GM19025 (cell line): Measurements from ENCODE around the gene GPR27.

Experiments used
- ATAC-seq: cut with Tn5 transposase; IDR thresholded peaks from one replicate; pipeline ENCODE4 v1.9.1; 2021; ENCODE audit warnings: mild to moderate bottlenecking, low read depth, moderate library complexity; ENCODE audit not compliant: unreplicated experiment

GPR27 gene

DNA sequence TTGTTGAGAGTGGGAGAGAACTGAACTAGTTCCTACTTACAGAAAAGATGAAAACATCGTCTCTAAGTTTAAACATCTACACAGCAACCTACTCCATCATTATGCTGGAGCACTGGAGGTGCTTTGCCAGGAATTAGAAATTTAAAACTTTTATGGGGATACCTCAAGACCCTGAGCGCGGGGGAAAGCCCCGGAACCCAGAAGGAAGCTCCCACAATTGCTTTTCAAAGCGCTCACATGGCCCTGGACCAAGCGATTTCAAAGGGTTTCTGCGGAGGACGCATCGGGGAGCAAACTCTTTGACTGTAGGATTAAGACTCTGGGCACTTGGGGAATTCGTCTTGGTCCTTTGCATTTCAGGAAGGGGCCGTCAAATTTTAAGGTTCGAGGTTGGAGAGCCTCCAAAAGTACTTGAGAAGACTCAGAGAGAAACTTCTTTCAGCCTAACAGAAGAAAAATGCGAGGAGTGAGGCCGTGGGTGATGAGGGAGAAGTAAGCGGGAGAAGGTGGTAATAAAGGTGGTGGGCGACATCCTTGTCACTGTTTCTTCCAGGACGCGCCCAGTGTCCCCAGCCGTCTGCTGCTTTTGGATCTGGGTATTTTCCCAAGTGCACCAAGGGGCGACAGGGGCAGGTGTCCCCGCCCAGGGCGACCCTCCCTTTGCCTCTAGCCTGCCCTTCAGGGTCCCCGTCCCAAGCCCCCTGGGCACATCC, 30.7 kb downstream of the GPR27 start:
- no peak for ATAC-seq

GRCh38 chr3:71784914-71785531, 31.4 kb downstream of the GPR27 start, which contains the start of gene PROK2:
TSS of gene PROK2 (minus strand) at chr3:71785148. CDS start at chr3:71785052, 96 bp downstream.
- no peak for ATAC-seq

DNA sequence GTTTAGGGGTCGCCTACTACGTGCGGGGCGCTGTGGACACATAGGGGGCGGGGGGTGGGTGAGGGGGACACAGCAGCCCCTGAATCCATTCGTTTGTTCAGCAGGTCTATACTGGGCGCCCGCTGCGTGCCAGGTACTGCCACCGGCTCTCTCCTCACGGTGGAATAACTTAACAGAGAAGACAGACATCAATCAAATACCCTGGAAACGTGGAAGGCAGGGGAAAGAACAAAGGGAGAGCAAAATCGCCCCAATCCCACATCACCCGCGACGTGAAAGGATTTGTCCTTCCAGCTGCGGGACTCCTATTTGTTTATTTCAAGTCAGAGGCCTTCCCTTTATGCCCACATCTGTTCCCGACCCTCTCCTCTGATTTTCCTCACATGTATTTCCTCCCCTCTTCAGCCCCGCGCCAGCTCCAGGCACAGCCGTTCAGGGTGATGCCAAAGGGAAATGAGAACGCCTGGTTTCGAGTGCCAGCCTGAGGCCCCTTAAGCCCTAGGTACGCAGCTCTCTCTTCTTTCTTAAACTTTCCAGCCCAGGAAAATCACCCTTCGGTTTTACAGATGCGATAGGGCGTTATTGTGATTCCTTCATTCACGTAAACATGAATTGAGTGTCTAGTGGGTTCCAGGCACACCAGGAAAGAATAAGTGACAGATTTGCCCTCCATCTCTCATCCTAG, 32.0 kb downstream of the GPR27 start:
- no peak for ATAC-seq

DNA sequence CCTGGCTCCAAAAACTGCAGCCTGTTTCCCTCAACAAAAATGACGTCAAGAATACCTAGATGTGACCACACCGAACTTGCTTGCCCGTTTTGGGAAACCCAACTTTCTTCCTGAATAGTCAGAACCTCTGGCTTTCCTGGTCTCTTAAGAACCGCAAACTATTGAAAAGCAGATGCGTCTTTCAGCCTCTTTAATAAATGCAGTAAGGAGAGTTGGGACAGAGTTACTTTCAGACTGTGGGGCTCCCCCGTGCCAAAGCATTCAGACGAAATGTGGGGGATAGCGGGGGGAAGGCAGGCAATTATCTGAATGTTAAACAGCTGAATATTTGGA, 32.5 kb downstream of the GPR27 start:
- no peak for ATAC-seq

DNA sequence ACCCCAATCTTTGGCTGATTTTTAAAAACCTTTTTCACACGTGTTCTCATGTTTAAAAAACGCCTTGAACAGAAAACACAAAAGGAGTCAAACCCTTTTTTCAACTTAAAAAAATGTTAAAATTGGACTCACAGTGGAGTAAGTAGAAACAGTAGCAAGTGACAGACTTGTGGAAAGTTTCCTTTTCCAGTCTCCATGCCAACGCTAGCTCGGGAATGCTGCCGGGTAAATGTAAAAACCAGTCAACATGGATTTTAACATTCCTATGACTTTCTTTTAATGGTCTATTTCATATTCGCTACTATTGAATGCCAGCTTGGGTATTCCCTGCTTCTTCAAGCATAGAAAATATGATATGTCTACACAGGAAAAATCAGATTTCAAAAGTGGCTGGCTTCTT, 32.9 kb downstream of the GPR27 start:
- no peak for ATAC-seq

GRCh38 chr3:71787851-71788405, 34.3 kb downstream of the GPR27 start:
- no peak for ATAC-seq

GRCh38 chr3:71789922-71790321, 36.3 kb downstream of the GPR27 start:
- ATAC-seq = no peak

DNA sequence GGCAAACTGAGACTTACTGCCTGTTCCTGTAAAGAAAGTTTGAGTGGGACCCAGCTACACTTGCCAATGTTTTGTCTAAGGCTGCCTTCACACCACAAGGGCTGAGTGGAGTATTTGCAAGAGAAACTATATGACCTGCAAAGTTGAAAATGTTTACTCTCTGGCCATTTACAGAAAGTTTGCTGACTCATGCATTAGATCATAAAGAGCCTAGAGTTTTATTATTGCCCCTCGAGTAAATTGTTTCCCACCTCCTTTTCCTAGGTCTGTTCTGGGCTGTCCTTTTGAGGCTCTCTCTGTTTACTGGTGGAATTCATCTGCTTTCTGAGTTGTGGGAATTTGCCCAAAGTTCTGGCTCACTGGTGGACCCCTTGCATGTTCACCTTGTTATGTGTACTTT, 38.0 kb downstream of the GPR27 start:
- ATAC-seq = no peak

- no peak for ATAC-seq
Measured at GRCh38 chr3:71796290-71796689, 42.6 kb downstream of the GPR27 start.

GRCh38 chr3:71797455-71797854, 43.8 kb downstream of the GPR27 start:
- ATAC-seq = no peak

- ATAC-seq = no peak
Measured at GRCh38 chr3:71800023-71800422, 46.4 kb downstream of the GPR27 start.

- ATAC-seq = no peak
Measured at GRCh38 chr3:71801986-71802385, 48.3 kb downstream of the GPR27 start.

GRCh38 chr3:71803248-71803647, 49.6 kb downstream of the GPR27 start:
- no peak for ATAC-seq

GRCh38 chr3:71805199-71805598, 51.5 kb downstream of the GPR27 start:
- no peak for ATAC-seq

GRCh38 chr3:71805691-71806090, 52.0 kb downstream of the GPR27 start:
- ATAC-seq = no peak
